GM10248 (cell line): Measurements from ENCODE around the gene PXK.

ENCODE experiments used
- CTCF ChIA-PET: fragments of 300-600 bp; sonication (Branson Sonifier 250); formaldehyde crosslinking; extraction: SDS; loops from one replicate; lab custom pipeline; 2021; ENCODE audit warnings: antibody characterized with exemption; lab: Yijun Ruan, JAX
- POLR2A ChIA-PET: fragments of 350-650 bp; sonication (Branson Sonifier 250); formaldehyde crosslinking; extraction: SDS; loops from one replicate; lab custom pipeline; 2020; ENCODE audit warnings: antibody characterized with exemption; lab: Yijun Ruan, JAX
- DNase-seq: peaks from one replicate; pipeline ENCODE4 v3.0.0; 2012; ENCODE audit errors: extremely low spot score
- TF ChIP-seq, protein P1 (sequence below): IDR thresholded peaks from 2 replicates; pipeline ENCODE4 v1.5.1; 2012; ENCODE audit warnings: mild to moderate bottlenecking, low read depth; ENCODE audit errors: extremely low read depth, missing control alignments, control extremely low read depth

PXK gene

GRCh38 chr3:58474348-58474911, 141.7 kb downstream of the PXK start:
- no peak for DNase-seq
- ChIA-PET POLR2A (no interaction called here), CTCF (interaction anchor here (0.8 to 5.6 kb wide), 7 partner anchors 10 to 168 kb away, joined by 3 to 28 read pairs (median 7); partner anchors contain the start of genes HTD2, KCTD6 and RPP14)
- TF ChIP-seq, protein P1, sequence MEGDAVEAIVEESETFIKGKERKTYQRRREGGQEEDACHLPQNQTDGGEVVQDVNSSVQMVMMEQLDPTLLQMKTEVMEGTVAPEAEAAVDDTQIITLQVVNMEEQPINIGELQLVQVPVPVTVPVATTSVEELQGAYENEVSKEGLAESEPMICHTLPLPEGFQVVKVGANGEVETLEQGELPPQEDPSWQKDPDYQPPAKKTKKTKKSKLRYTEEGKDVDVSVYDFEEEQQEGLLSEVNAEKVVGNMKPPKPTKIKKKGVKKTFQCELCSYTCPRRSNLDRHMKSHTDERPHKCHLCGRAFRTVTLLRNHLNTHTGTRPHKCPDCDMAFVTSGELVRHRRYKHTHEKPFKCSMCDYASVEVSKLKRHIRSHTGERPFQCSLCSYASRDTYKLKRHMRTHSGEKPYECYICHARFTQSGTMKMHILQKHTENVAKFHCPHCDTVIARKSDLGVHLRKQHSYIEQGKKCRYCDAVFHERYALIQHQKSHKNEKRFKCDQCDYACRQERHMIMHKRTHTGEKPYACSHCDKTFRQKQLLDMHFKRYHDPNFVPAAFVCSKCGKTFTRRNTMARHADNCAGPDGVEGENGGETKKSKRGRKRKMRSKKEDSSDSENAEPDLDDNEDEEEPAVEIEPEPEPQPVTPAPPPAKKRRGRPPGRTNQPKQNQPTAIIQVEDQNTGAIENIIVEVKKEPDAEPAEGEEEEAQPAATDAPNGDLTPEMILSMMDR = no peak

- CTCF ChIA-PET = interaction anchor here (0.8 to 5.6 kb wide), 5 partner anchors 9 to 21 kb away, joined by 3 to 28 read pairs (median 5); partner anchors contain the start of gene KCTD6
Observed at GRCh38 chr3:58474967-58475578, 142.4 kb downstream of the PXK start.

More at GRCh38 chr3:58474967-58475578, 142.4 kb downstream of the PXK start:
- no peak for DNase-seq
- TF ChIP-seq, protein P1 = no peak
- POLR2A ChIA-PET = no interaction called here
